Thyroid gland (tissue), 4 donors: ENCODE results near the gene MVB12B.

Experiments used
- CTCF ChIP-seq, 6 experiments: fragments of 200-600 bp in 3 of 6; fragments of 450-650 bp in 3 of 6; sonication (generic) in 3 of 6; IDR thresholded peaks; one replicate each; pipeline ENCODE4 v1.5.1; 2016 to 2019; ENCODE audit warnings: antibody characterized with exemption in 6 of 6, mild to moderate bottlenecking in 2 of 6, inconsistent platforms in 1 of 6, moderate library complexity in 1 of 6
- POLR2A ChIP-seq, 2 donors: fragments of 450-650 bp; IDR thresholded peaks; one replicate each; pipeline ENCODE4 v1.6.1; 2017; ENCODE audit warnings: antibody characterized with exemption in 2 of 2, mild to moderate bottlenecking in 2 of 2, moderate library complexity in 1 of 2

DNA sequence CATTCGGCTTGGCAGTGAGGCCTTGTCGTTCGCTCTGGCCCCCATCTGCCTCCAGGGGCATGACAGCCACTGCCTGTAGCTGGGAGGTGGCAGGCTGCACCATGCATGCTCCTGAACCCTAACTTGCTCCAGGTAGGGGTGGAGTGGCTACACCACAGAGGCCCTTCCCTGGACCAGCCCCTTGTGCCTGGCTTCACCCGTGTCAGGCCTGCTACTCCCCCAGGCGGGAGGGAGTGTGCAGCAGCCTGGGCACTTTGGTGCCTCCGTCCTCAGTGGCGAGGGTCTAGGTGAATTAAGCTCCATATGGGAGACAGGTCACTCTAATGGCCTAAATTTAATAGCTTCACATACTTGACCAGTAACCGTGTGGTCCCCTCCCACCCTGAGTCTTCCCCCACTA is 227.7 kb downstream of the MVB12B start:
- no peak for TF ChIP-seq CTCF (IDR thresholded peaks at IDR 0.05)
- TF ChIP-seq POLR2A (IDR thresholded peaks at IDR 0.05): no peak
